Measurements from ENCODE around the gene TRIM31. TPM values are rescaled to one million over a fixed set of nuclear protein-coding genes. Genes with fewer than 3 reads are reported as not detected.
A peak's percentile ranks its signal among the peaks of the same experiment; 100 is the strongest.

The TRIM31 gene
- total and polyA plus RNA-seq, 7 donors = 0.36 to 133 (median 92.2) TPM; not detected in 2

- H3K4me3 ChIP-seq = peak overlapping the region in 3 of 4 donors; percentile 34 to 51 (median 45)
- H3K36me3 ChIP-seq = no peaks in the 10 kb centered on the region
- 25 to 50% methylated on average over 15 of the region's 15 CpGs for WGBS, 2 donors
- H3K27ac ChIP-seq = peak overlapping the region; percentile 59 to 77 (median 70)
- H3K4me1 ChIP-seq = peaks cover 0 to 36% (median 32%) of the 10 kb centered on the region in 4 donors
- TF ChIP-seq EP300 (IDR thresholded peaks at IDR 0.05) (no peak), CTCF (IDR thresholded peaks at IDR 0.05) (no peak), POLR2A (IDR thresholded peaks at IDR 0.05) (no peak), POLR2AphosphoS5 (IDR thresholded peaks at IDR 0.05) (no peak)
- intact Hi-C loops (cut with DNase I) = loop anchor here (2.0 to 10.0 kb wide), 5 partner anchors 35 to 258 kb away; partner anchors contain the start of genes PPP1R11, RPP21 and TRIM26
- peak; percentile 83 for DNase-seq
- H3K9me3 ChIP-seq = no peaks in the 10 kb centered on the region
- H3K27me3 ChIP-seq = peaks cover 21 to 57% (median 39%) of the 10 kb centered on the region in 3 donors
Measured at GRCh38 chr6:30102414-30102969, 10.4 kb downstream of the TRIM31 start.

GRCh38 chr6:30101444-30102413 lies 11.2 kb downstream of the TRIM31 start:
- intact Hi-C loops (cut with DNase I) = loop anchor here (2.0 to 10.0 kb wide), 5 partner anchors 34 to 257 kb away; partner anchors contain the start of genes PPP1R11, RPP21 and TRIM26
- peaks cover 21 to 57% (median 40%) of the 10 kb centered on the region in 3 donors for H3K27me3 ChIP-seq
- peak in 1 of 2 donors; percentile 55 for TF ChIP-seq POLR2A (IDR thresholded peaks at IDR 0.05)
- TF ChIP-seq EP300 (IDR thresholded peaks at IDR 0.05) = no peak
- peak; percentile 49 to 78 (median 64) for TF ChIP-seq POLR2AphosphoS5 (IDR thresholded peaks at IDR 0.05)
- TF ChIP-seq CTCF (IDR thresholded peaks at IDR 0.05) = no peak
- 1 to 3% methylated on average over 51 of the region's 51 CpGs for WGBS, 2 donors
- peak overlapping the region; percentile 16 to 51 (median 40) for H3K4me3 ChIP-seq
- peaks cover 0 to 36% (median 32%) of the 10 kb centered on the region in 4 donors for H3K4me1 ChIP-seq
- H3K27ac ChIP-seq = peak overlapping the region; percentile 59 to 77 (median 70)
- DNase-seq = peak; percentile 95
- no peaks in the 10 kb centered on the region for H3K36me3 ChIP-seq
- H3K9me3 ChIP-seq = no peaks in the 10 kb centered on the region

- WGBS, 2 donors = 1% methylated on average over 47 of the region's 47 CpGs
- H3K27ac ChIP-seq = no peak overlapping the region
- H3K27me3 ChIP-seq = peaks cover 21 to 63% (median 43%) of the 10 kb centered on the region in 3 donors
- TF ChIP-seq CTCF (IDR thresholded peaks at IDR 0.05) (no peak), POLR2AphosphoS5 (IDR thresholded peaks at IDR 0.05) (no peak), POLR2A (IDR thresholded peaks at IDR 0.05) (peak in 1 of 2 donors; percentile 40), EP300 (IDR thresholded peaks at IDR 0.05) (no peak)
- peaks cover 0 to 36% (median 32%) of the 10 kb centered on the region in 4 donors for H3K4me1 ChIP-seq
- no peaks in the 10 kb centered on the region for H3K36me3 ChIP-seq
- intact Hi-C loops (cut with DNase I) = loop anchor here (5.0 to 10.0 kb wide), 4 partner anchors 34 to 256 kb away; partner anchors contain the start of genes PPP1R11, RPP21 and TRIM26
- H3K9me3 ChIP-seq = no peaks in the 10 kb centered on the region
- no peak for DNase-seq
- peak overlapping the region in 3 of 4 donors; percentile 34 to 51 (median 45) for H3K4me3 ChIP-seq
Measured at GRCh38 chr6:30100585-30101443, 12.1 kb downstream of the TRIM31 start.

GRCh38 chr6:30100154-30100553 lies 12.7 kb downstream of the TRIM31 start:
- H3K27me3 ChIP-seq = peaks cover 21 to 70% (median 47%) of the 10 kb centered on the region in 3 donors
- 44 to 64% methylated on average over 8 of the region's 8 CpGs for WGBS, 2 donors
- H3K27ac ChIP-seq = no peak overlapping the region
- DNase-seq = no peak
- peaks cover 0 to 36% (median 32%) of the 10 kb centered on the region in 4 donors for H3K4me1 ChIP-seq
- TF ChIP-seq POLR2A (IDR thresholded peaks at IDR 0.05) (no peak), POLR2AphosphoS5 (IDR thresholded peaks at IDR 0.05) (no peak), EP300 (IDR thresholded peaks at IDR 0.05) (no peak), CTCF (IDR thresholded peaks at IDR 0.05) (no peak)
- no peaks in the 10 kb centered on the region for H3K36me3 ChIP-seq
- no peaks in the 10 kb centered on the region for H3K9me3 ChIP-seq
- H3K4me3 ChIP-seq = no peak overlapping the region
- intact Hi-C loops (cut with DNase I) = loop anchor here (5.0 to 10.0 kb wide), 4 partner anchors 33 to 255 kb away; partner anchors contain the start of genes PPP1R11, RPP21 and TRIM26

All from sigmoid colon (tissue), 7 donors.